Erythroblast (primary cell): Measurements from ENCODE around the gene COPZ1.

ENCODE experiments used
- GATA1 ChIP-seq: IDR thresholded peaks from 2 replicates; pipeline ENCODE4 v1.6.1; 2011; ENCODE audit warnings: low read depth, mild to moderate bottlenecking, control low read depth, low read length, moderate library complexity
- POLR2A ChIP-seq: IDR thresholded peaks from 2 replicates; pipeline ENCODE4 v1.6.1; 2011; ENCODE audit warnings: mild to moderate bottlenecking, low read length

- TF ChIP-seq POLR2A, result no peak
- no peak for TF ChIP-seq GATA1
These were observed 51.7 kb downstream of the COPZ1 start for GRCh38 chr12:54376596-54376995.
